ENCODE results near the gene TRIM7. TPM values are rescaled to one million over a fixed set of nuclear protein-coding genes. Genes with fewer than 3 reads are reported as not detected.

The TRIM7 gene
- total and polyA plus RNA-seq, 2 experiments from 2014 or later = 0.53 to 0.56 TPM

- no peak overlapping the region for H3K27ac Mint-ChIP-seq
Measured at GRCh38 chr5:181168595-181169118, 36.3 kb downstream of the TRIM7 start.

GRCh38 chr5:181167814-181168488, 37.0 kb downstream of the TRIM7 start:
- H3K27me3 Mint-ChIP-seq (ENCODE audit: insufficient read depth, low read depth, poor library complexity) = peaks cover 62% of the 10 kb centered on the region
- TF ChIP-seq POLR2AphosphoS5 (IDR thresholded peaks at IDR 0.05; ENCODE audit: low read depth) (no peak), CTCF (conservative IDR thresholded peaks at IDR 0.05; ENCODE audit: low read depth in 2 of 2) (peak; percentile 81 to 87)

More at GRCh38 chr5:181168595-181169118, 36.3 kb downstream of the TRIM7 start:
- H3K9me3 Mint-ChIP-seq = peaks cover 6% of the 10 kb centered on the region; the same call in 2 of the 3 replicates
- peaks cover 4% of the 10 kb centered on the region for H3K4me1 ChIP-seq (ENCODE audit: insufficient read depth)
- H3K36me3 ChIP-seq (ENCODE audit: insufficient read depth) = no peaks in the 10 kb centered on the region
- peak overlapping the region; percentile 81 for H3K4me3 Mint-ChIP-seq
- H3K4me2 ChIP-seq = peak overlapping the region; percentile 81
- 0 out of 2 replicates have a peak, but pooled peaks cover 3% of the 10 kb centered on the region for H3F3A ChIP-seq (replicated peaks; ENCODE audit: low read depth)
- H3K9me2 ChIP-seq (ENCODE audit: insufficient read depth) = no peaks in the 10 kb centered on the region
- no peak overlapping the region for H3K27ac ChIP-seq (ENCODE audit: low read depth)
- H3K79me2 ChIP-seq (replicated peaks; ENCODE audit: insufficient read depth) = no peaks in the 10 kb centered on the region
- peak overlapping the region; percentile 80 for H2AFZ ChIP-seq
- peak overlapping the region; percentile 61 for H3K4me3 ChIP-seq
- TF ChIP-seq ZNF331 (CRISPR knock-in tag; IDR thresholded peaks at IDR 0.05; ENCODE audit: low read depth) = no peak
- 0 out of 2 replicates have a peak, but pooled peaks have one; percentile 31 for TF ChIP-seq CREB1 (CRISPR knock-in tag; IDR thresholded peaks at IDR 0.05; ENCODE audit: low read depth)
- H3K27me3 Mint-ChIP-seq (ENCODE audit: insufficient read depth, low read depth, poor library complexity) = peaks cover 64% of the 10 kb centered on the region
- H3K36me3 Mint-ChIP-seq (ENCODE audit: low read depth) = no peaks in the 10 kb centered on the region
- ATAC-seq = no peak
- no peaks in the 10 kb centered on the region for H4K20me1 ChIP-seq (replicated peaks; ENCODE audit: insufficient read depth)
- peaks cover 34% of the 10 kb centered on the region for H3K27me3 ChIP-seq (ENCODE audit: insufficient read depth)
- no peak for DNase-seq (ENCODE audit: low spot score)
- peaks cover 26% of the 10 kb centered on the region for H3K4me1 Mint-ChIP-seq

More at GRCh38 chr5:181167814-181168488, 37.0 kb downstream of the TRIM7 start:
- peak overlapping the region; percentile 81 for H3K4me2 ChIP-seq
- peaks cover 3% of the 10 kb centered on the region; the same call in 1 of the 3 replicates for H3K9me3 Mint-ChIP-seq
- H3K36me3 ChIP-seq (ENCODE audit: insufficient read depth) = no peaks in the 10 kb centered on the region
- no peak overlapping the region for H3K27ac ChIP-seq (ENCODE audit: low read depth)
- peak overlapping the region; percentile 81 for H3K4me3 Mint-ChIP-seq
- no peaks in the 10 kb centered on the region for H4K20me1 ChIP-seq (replicated peaks; ENCODE audit: insufficient read depth)
- H3K36me3 Mint-ChIP-seq (ENCODE audit: low read depth) = no peaks in the 10 kb centered on the region
- H3K27ac Mint-ChIP-seq = no peak overlapping the region
- no peaks in the 10 kb centered on the region for H3K9me2 ChIP-seq (ENCODE audit: insufficient read depth)
- H3K4me1 Mint-ChIP-seq = peaks cover 24% of the 10 kb centered on the region
- DNase-seq (ENCODE audit: low spot score) = peak; percentile 94
- peaks cover 3% of the 10 kb centered on the region; the same call in 1 of the 2 replicates for H3F3A ChIP-seq (replicated peaks; ENCODE audit: low read depth)
- H3K4me1 ChIP-seq (ENCODE audit: insufficient read depth) = peaks cover 4% of the 10 kb centered on the region
- peak overlapping the region; percentile 61 for H3K4me3 ChIP-seq
- no peak overlapping the region for H2AFZ ChIP-seq
- peaks cover 31% of the 10 kb centered on the region for H3K27me3 ChIP-seq (ENCODE audit: insufficient read depth)
- no peaks in the 10 kb centered on the region for H3K79me2 ChIP-seq (replicated peaks; ENCODE audit: insufficient read depth)
- ATAC-seq = peak; percentile 33
